ENCODE measurements around the gene HS6ST3. TPM values are rescaled to one million over a fixed set of nuclear protein-coding genes. Genes with fewer than 3 reads are reported as not detected.

Gene HS6ST3
- total and polyA plus RNA-seq, 12 donors, result 2.1 to 27.1 (median 6.2) TPM

- no peaks in the 10 kb centered on the region for H3K9me3 ChIP-seq (replicated peaks in 1 of 3)
- no peak for DNase-seq
- no peaks in the 10 kb centered on the region for H3K4me1 ChIP-seq (replicated peaks in 1 of 2)
- TF ChIP-seq, protein P1, sequence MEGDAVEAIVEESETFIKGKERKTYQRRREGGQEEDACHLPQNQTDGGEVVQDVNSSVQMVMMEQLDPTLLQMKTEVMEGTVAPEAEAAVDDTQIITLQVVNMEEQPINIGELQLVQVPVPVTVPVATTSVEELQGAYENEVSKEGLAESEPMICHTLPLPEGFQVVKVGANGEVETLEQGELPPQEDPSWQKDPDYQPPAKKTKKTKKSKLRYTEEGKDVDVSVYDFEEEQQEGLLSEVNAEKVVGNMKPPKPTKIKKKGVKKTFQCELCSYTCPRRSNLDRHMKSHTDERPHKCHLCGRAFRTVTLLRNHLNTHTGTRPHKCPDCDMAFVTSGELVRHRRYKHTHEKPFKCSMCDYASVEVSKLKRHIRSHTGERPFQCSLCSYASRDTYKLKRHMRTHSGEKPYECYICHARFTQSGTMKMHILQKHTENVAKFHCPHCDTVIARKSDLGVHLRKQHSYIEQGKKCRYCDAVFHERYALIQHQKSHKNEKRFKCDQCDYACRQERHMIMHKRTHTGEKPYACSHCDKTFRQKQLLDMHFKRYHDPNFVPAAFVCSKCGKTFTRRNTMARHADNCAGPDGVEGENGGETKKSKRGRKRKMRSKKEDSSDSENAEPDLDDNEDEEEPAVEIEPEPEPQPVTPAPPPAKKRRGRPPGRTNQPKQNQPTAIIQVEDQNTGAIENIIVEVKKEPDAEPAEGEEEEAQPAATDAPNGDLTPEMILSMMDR (IDR thresholded peaks at IDR 0.05), result no peak
- TF ChIP-seq POLR2A (IDR thresholded peaks at IDR 0.05), result no peak
- no peak overlapping the region for H3K4me3 ChIP-seq
- no peaks in the 10 kb centered on the region for H3K36me3 ChIP-seq (replicated peaks in 1 of 2)
- H3K27ac ChIP-seq, result no peak overlapping the region
- H3K27me3 ChIP-seq, result no peaks in the 10 kb centered on the region
- intact Hi-C loops (cut with DNase I), result no loop called here
- 89 to 96% (median 90%) methylated on average over 5 of the region's 5 CpGs for WGBS, 4 donors
Observed at GRCh38 chr13:96238241-96238640, 148.3 kb downstream of the HS6ST3 start.

- intact Hi-C loops (cut with DNase I), result no loop called here
- no peak for DNase-seq
- H3K9me3 ChIP-seq (replicated peaks in 1 of 3), result no peaks in the 10 kb centered on the region
- no peaks in the 10 kb centered on the region for H3K27me3 ChIP-seq
- no peak for TF ChIP-seq POLR2A (IDR thresholded peaks at IDR 0.05)
- TF ChIP-seq, protein P1 (IDR thresholded peaks at IDR 0.05), result no peak
- no peak overlapping the region for H3K4me3 ChIP-seq
- H3K36me3 ChIP-seq (replicated peaks in 1 of 2), result no peaks in the 10 kb centered on the region
- H3K4me1 ChIP-seq (replicated peaks in 1 of 2), result no peaks in the 10 kb centered on the region
- 62 to 71% (median 64%) methylated on average over 5 of the region's 5 CpGs for WGBS, 4 donors
- H3K27ac ChIP-seq, result no peak overlapping the region
Observed at GRCh38 chr13:96238861-96239260, 149.0 kb downstream of the HS6ST3 start.

DNA sequence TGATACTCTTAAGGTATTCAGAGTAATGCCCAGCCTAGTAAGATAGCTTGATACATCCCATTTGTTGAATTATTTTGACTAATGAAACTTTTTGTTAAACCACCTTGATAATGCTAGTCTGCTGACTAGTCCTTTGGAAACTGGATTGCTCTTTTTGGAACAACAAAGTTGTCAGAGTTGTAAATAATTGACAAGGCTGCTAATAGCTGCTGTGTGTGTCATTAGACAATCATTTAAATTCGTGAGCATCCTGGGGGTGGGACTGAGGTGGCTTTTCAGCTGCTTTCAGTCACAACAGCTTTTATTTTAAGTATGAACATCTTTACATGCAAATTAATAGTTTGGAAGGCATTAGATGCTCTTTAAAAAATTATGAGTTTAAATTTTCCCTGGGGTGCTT lies 153.5 kb downstream of the HS6ST3 start:
- DNase-seq, result no peak
- H3K9me3 ChIP-seq (replicated peaks in 1 of 3), result no peaks in the 10 kb centered on the region
- TF ChIP-seq, protein P1 (IDR thresholded peaks at IDR 0.05), result no peak
- no peak for TF ChIP-seq POLR2A (IDR thresholded peaks at IDR 0.05)
- no peaks in the 10 kb centered on the region for H3K27me3 ChIP-seq
- H3K27ac ChIP-seq, result no peak overlapping the region
- no peak overlapping the region for H3K4me3 ChIP-seq
- 57 to 70% (median 66%) methylated on average over 1 of the region's 1 CpG for WGBS, 4 donors
- H3K4me1 ChIP-seq (replicated peaks in 1 of 2), result no peaks in the 10 kb centered on the region
- intact Hi-C loops (cut with DNase I), result no loop called here
- no peaks in the 10 kb centered on the region for H3K36me3 ChIP-seq (replicated peaks in 1 of 2)

GRCh38 chr13:96248103-96248502 lies 158.2 kb downstream of the HS6ST3 start:
- H3K9me3 ChIP-seq (replicated peaks in 1 of 3), result no peaks in the 10 kb centered on the region
- no peaks in the 10 kb centered on the region for H3K36me3 ChIP-seq (replicated peaks in 1 of 2)
- intact Hi-C loops (cut with DNase I), result no loop called here
- 70 to 86% (median 80%) methylated on average over 2 of the region's 2 CpGs for WGBS, 4 donors
- no peaks in the 10 kb centered on the region for H3K27me3 ChIP-seq
- no peak overlapping the region for H3K4me3 ChIP-seq
- no peaks in the 10 kb centered on the region for H3K4me1 ChIP-seq (replicated peaks in 1 of 2)
- no peak for DNase-seq
- TF ChIP-seq, protein P1 (IDR thresholded peaks at IDR 0.05), result no peak
- no peak for TF ChIP-seq POLR2A (IDR thresholded peaks at IDR 0.05)
- no peak overlapping the region for H3K27ac ChIP-seq

Data from adrenal gland (tissue), 12 donors.